SU-DHL-6 (cell line): Measurements from ENCODE around the gene CCNT1.
"Not testable (repeated sequence)": the region's sequence is repeated elsewhere in the genome, so short reads cannot be mapped to it uniquely, and the experiment has no call there.

Experiments used
- H2AFZ ChIP-seq: fragments of 200-600 bp; sonication (generic); 2 replicates; pipeline ENCODE4 v1.6.1; 2014; ENCODE audit warnings: low read depth, mild to moderate bottlenecking, moderate library complexity, mixed read lengths, antibody characterized with exemption, low read length; ENCODE audit not compliant: severe bottlenecking
- H3F3A ChIP-seq: fragments of 200-600 bp; shearing (Covaris generic); 2 replicates; pipeline ENCODE4 v1.6.0; 2016; ENCODE audit warnings: antibody characterized with exemption, mild to moderate bottlenecking; ENCODE audit not compliant: insufficient read depth
- H3K27ac ChIP-seq: fragments of 200-600 bp; sonication (generic); 2 replicates; pipeline ENCODE4 v1.5.1; 2016; ENCODE audit warnings: low read depth, mild to moderate bottlenecking, low read length, moderate library complexity, mixed read lengths
- H3K27me3 ChIP-seq: fragments of 200-600 bp; sonication (generic), shearing (Covaris generic); 2 replicates; pipeline ENCODE4 v1.6.0; 2014; ENCODE audit warnings: mild to moderate bottlenecking, low read length
- H3K36me3 ChIP-seq: fragments of 200-600 bp; sonication (generic); 2 replicates; pipeline ENCODE4 v1.6.1; 2014; ENCODE audit warnings: mild to moderate bottlenecking, low read length, mixed read lengths
- H3K4me2 ChIP-seq: fragments of 300-600, 200-600 bp; shearing (Covaris generic), sonication (generic); 2 replicates; pipeline ENCODE4 v1.6.0; 2014; ENCODE audit warnings: low read length, low read depth, mild to moderate bottlenecking; ENCODE audit not compliant: poor library complexity, severe bottlenecking
- H3K4me3 ChIP-seq: fragments of 200-600 bp; sonication (generic); 2 replicates; pipeline ENCODE4 v1.5.1; 2014; ENCODE audit warnings: antibody characterized with exemption, low read length, mild to moderate bottlenecking, mixed read lengths; ENCODE audit not compliant: insufficient read depth, poor library complexity, severe bottlenecking
- H3K79me2 ChIP-seq: fragments of 200-600 bp; sonication (generic); 2 replicates; pipeline ENCODE4 v1.6.1; 2014; ENCODE audit warnings: mild to moderate bottlenecking, low read length, moderate library complexity; ENCODE audit not compliant: insufficient read depth
- H3K9ac ChIP-seq: fragments of 200-600 bp; sonication (generic); 2 replicates; pipeline ENCODE4 v1.7.0; 2014; ENCODE audit warnings: mild to moderate bottlenecking, low read length
- H3K9me2 ChIP-seq: fragments of 200-600 bp; sonication (generic); replicated peaks from 2 replicates; pipeline ENCODE4 v1.6.1; 2014; ENCODE audit warnings: low read length; ENCODE audit not compliant: insufficient read depth
- H3K9me3 ChIP-seq: fragments of 200-600 bp; sonication (generic); 2 replicates; pipeline ENCODE4 v1.6.1; 2014; ENCODE audit warnings: low read length, mixed read lengths; ENCODE audit not compliant: insufficient read depth
- H4K20me1 ChIP-seq: fragments of 200-600 bp; sonication (generic); 2 replicates; pipeline ENCODE4 v1.6.1; 2014; ENCODE audit warnings: low read depth, mild to moderate bottlenecking, antibody characterized with exemption, low read length, moderate library complexity, mixed read lengths
- CTCF ChIP-seq: fragments of 200-600 bp; sonication (generic); IDR thresholded peaks from one replicate; pipeline ENCODE4 v1.5.1; 2017; ENCODE audit warnings: antibody characterized with exemption, mild to moderate bottlenecking, low read length, moderate library complexity; ENCODE audit not compliant: insufficient read depth, poor library complexity, severe bottlenecking
- EZH2phosphoT487 ChIP-seq: fragments of 200-600 bp; sonication (generic), shearing (Covaris generic); conservative IDR thresholded peaks from 2 replicates; pipeline ENCODE4 v1.6.1; 2018; ENCODE audit warnings: mild to moderate bottlenecking, antibody characterized with exemption, low read length, moderate library complexity, mixed read lengths

Gene CCNT1

DNA sequence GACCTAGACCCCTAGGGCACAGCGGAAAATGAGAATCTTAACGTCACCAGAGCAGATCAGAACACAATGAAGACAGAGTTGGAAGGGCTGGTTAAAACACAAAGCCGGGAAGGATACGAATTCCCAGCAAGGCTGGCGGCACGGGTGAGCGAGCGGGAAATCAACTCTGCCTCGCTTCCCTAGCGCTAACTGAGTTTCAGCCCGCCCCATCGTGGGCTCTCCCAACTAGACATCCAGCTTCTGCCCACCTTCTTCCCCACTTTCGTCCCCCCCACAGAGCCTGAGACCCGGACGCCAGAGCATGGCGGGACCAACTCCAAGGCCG is 377 bp downstream of the CCNT1 start:
- peak overlapping the region; percentile 69 for H3K27ac ChIP-seq
- peak overlapping the region; percentile 22 for H2AFZ ChIP-seq
- H3K27me3 ChIP-seq, result no peaks in the 10 kb centered on the region
- peaks cover 19% of the 10 kb centered on the region; the same call in 1 of the 2 replicates for H3K36me3 ChIP-seq
- H3K9ac ChIP-seq, result peak overlapping the region; percentile 85
- peaks cover 46% of the 10 kb centered on the region for H3K79me2 ChIP-seq
- peak overlapping the region; percentile 91 for H3K4me2 ChIP-seq
- H3F3A ChIP-seq, result peaks cover 6% of the 10 kb centered on the region
- no peaks in the 10 kb centered on the region; the same call in 1 of the 2 replicates for H3K9me3 ChIP-seq
- peak overlapping the region; percentile 82 for H3K4me3 ChIP-seq
- H4K20me1 ChIP-seq, result no peaks in the 10 kb centered on the region
- H3K9me2 ChIP-seq, result no peaks in the 10 kb centered on the region
- TF ChIP-seq CTCF, result no peak
- no peak for TF ChIP-seq EZH2phosphoT487

- no peak overlapping the region for H3K4me2 ChIP-seq
- H3K9me2 ChIP-seq, result no peaks in the 10 kb centered on the region
- peaks cover 26% of the 10 kb centered on the region; the same call in 1 of the 2 replicates for H3K36me3 ChIP-seq
- no peaks in the 10 kb centered on the region for H3K9me3 ChIP-seq
- TF ChIP-seq CTCF (no peak), EZH2phosphoT487 (no peak)
- 0 out of 2 replicates have a peak, but pooled peaks cover 3% of the 10 kb centered on the region for H3F3A ChIP-seq
- peaks cover 82% of the 10 kb centered on the region for H3K79me2 ChIP-seq
- no peak overlapping the region for H2AFZ ChIP-seq
- H3K9ac ChIP-seq, result no peak overlapping the region
- H4K20me1 ChIP-seq, result no peaks in the 10 kb centered on the region
- H3K4me3 ChIP-seq, result no peak overlapping the region
- H3K27ac ChIP-seq, result no peak overlapping the region
- no peaks in the 10 kb centered on the region for H3K27me3 ChIP-seq
These were observed 4.3 kb downstream of the CCNT1 start for GRCh38 chr12:48712209-48712608.

- not testable (repeated sequence) for H4K20me1 ChIP-seq, H3K9ac ChIP-seq, H3K27ac ChIP-seq, H2AFZ ChIP-seq, H3K4me3 ChIP-seq, H3K9me3 ChIP-seq, H3K27me3 ChIP-seq, H3F3A ChIP-seq, H3K4me2 ChIP-seq, H3K9me2 ChIP-seq
- Histone ChIP-seq H3K79me2 (peaks cover 26% of the 10 kb centered on the region), H3K36me3 (peaks cover 48% of the 10 kb centered on the region)
These were observed 17.7 kb downstream of the CCNT1 start for GRCh38 chr12:48698822-48699221.

- Histone ChIP-seq H3K9ac (no peak overlapping the region), H3K79me2 (peaks cover 13% of the 10 kb centered on the region; the same call in 1 of the 2 replicates), H3K9me3 (no peaks in the 10 kb centered on the region), H3K4me3 (no peak overlapping the region), H3K4me2 (no peak overlapping the region), H3K36me3 (peaks cover 61% of the 10 kb centered on the region), H3F3A (peaks cover 6% of the 10 kb centered on the region; the same call in 1 of the 2 replicates), H3K27me3 (no peaks in the 10 kb centered on the region), H2AFZ (no peak overlapping the region), H4K20me1 (no peaks in the 10 kb centered on the region), H3K27ac (no peak overlapping the region), H3K9me2 (no peaks in the 10 kb centered on the region)
- no peak for TF ChIP-seq CTCF
These were observed 19.9 kb downstream of the CCNT1 start for GRCh38 chr12:48696626-48697025.
